H9 (cell line): Measurements from ENCODE around the gene IGFBP7. TPM values are rescaled to one million over a fixed set of nuclear protein-coding genes. Genes with fewer than 3 reads are reported as not detected.
"Not testable (repeated sequence)": the region's sequence is repeated elsewhere in the genome, so short reads cannot be mapped to it uniquely, and the experiment has no call there.

Experiments
- DNase-seq: peaks from one replicate; pipeline ENCODE4 v3.0.0-alpha.2; 2017
- H2AFZ ChIP-seq: one replicate; pipeline ENCODE4 v1.6.1; 2013; ENCODE audit warnings: mild to moderate bottlenecking, low read length, control low read depth, moderate library complexity
- H2AK5ac ChIP-seq: 2 replicates; pipeline ENCODE4 v1.6.1; 2013; ENCODE audit warnings: low read length, control low read depth, mixed read lengths; ENCODE audit not compliant: insufficient read length
- H2BK120ac ChIP-seq: one replicate; pipeline ENCODE4 v1.6.1; 2013; ENCODE audit warnings: low read depth, mild to moderate bottlenecking, low read length, control low read depth, inconsistent platforms; ENCODE audit not compliant: poor library complexity, severe bottlenecking
- H2BK12ac ChIP-seq: 2 replicates; pipeline ENCODE4 v1.6.1; 2013; ENCODE audit warnings: low read length, control low read depth, mixed read lengths, low read depth; ENCODE audit not compliant: insufficient read length
- H2BK15ac ChIP-seq: 2 replicates; pipeline ENCODE4 v1.6.1; 2013; ENCODE audit warnings: low read depth, low read length, control low read depth
- H2BK20ac ChIP-seq: one replicate; pipeline ENCODE4 v1.6.1; 2013; ENCODE audit warnings: low read depth, mild to moderate bottlenecking, low read length, control low read depth, inconsistent platforms; ENCODE audit not compliant: poor library complexity, severe bottlenecking
- H2BK5ac ChIP-seq: 2 replicates; pipeline ENCODE4 v1.6.1; 2013; ENCODE audit warnings: low read length, control low read depth, mixed read lengths; ENCODE audit not compliant: insufficient read length
- H3K14ac ChIP-seq: 2 replicates; pipeline ENCODE4 v1.6.1; 2013; ENCODE audit warnings: low read length, control low read depth; ENCODE audit not compliant: insufficient read depth
- H3K18ac ChIP-seq: 2 replicates; pipeline ENCODE4 v1.6.1; 2013; ENCODE audit warnings: low read depth, mild to moderate bottlenecking, mixed read lengths, low read length, control low read depth; ENCODE audit not compliant: insufficient read length
- H3K23ac ChIP-seq: 2 replicates; pipeline ENCODE4 v1.6.1; 2013; ENCODE audit warnings: low read length, control low read depth, mixed read lengths, low read depth; ENCODE audit not compliant: insufficient read length
- H3K23me2 ChIP-seq: 2 replicates; pipeline ENCODE4 v1.6.1; 2013; ENCODE audit warnings: low read depth, mild to moderate bottlenecking, mixed read lengths, low read length, control low read depth; ENCODE audit not compliant: insufficient read length, poor library complexity, severe bottlenecking
- H3K27ac ChIP-seq: 2 replicates; pipeline ENCODE4 v1.5.1; 2013; ENCODE audit warnings: low read length, control low read depth, mixed read lengths, low read depth; ENCODE audit not compliant: insufficient read length
- H3K27me3 ChIP-seq: 2 replicates; pipeline ENCODE4 v1.6.1; 2013; ENCODE audit warnings: low read length, control low read depth, inconsistent platforms; ENCODE audit not compliant: insufficient read depth
- H3K4ac ChIP-seq: 2 replicates; pipeline ENCODE4 v1.6.1; 2013; ENCODE audit warnings: low read depth, mild to moderate bottlenecking, control low read depth, inconsistent platforms, low read length, moderate library complexity
- H3K4me1 ChIP-seq: 2 replicates; pipeline ENCODE4 v1.6.1; 2013; ENCODE audit warnings: low read length, control low read depth, inconsistent platforms; ENCODE audit not compliant: insufficient read depth
- H3K4me2 ChIP-seq: 2 replicates; pipeline ENCODE4 v1.6.1; 2013; ENCODE audit warnings: low read length, control low read depth, mixed read lengths; ENCODE audit not compliant: insufficient read length, insufficient read depth
- H3K56ac ChIP-seq: 2 replicates; pipeline ENCODE4 v1.6.1; 2013; ENCODE audit warnings: low read depth, mild to moderate bottlenecking, mixed read lengths, low read length, control low read depth; ENCODE audit not compliant: insufficient read length
- H3K79me1 ChIP-seq: 2 replicates; pipeline ENCODE4 v1.6.1; 2013; ENCODE audit warnings: low read depth, mild to moderate bottlenecking, moderate library complexity, low read length, control low read depth, inconsistent platforms; ENCODE audit not compliant: insufficient read depth, poor library complexity, severe bottlenecking
- H3K79me2 ChIP-seq: 2 replicates; pipeline ENCODE4 v1.6.1; 2013; ENCODE audit warnings: low read length, control low read depth, inconsistent platforms; ENCODE audit not compliant: insufficient read depth
- H3K9ac ChIP-seq: 2 replicates; pipeline ENCODE4 v1.6.1; 2013; ENCODE audit warnings: low read length, control low read depth, mixed read lengths; ENCODE audit not compliant: insufficient read length; ENCODE audit errors: extremely low read depth
- H3K9me3 ChIP-seq: one replicate; pipeline ENCODE4 v1.6.1; 2013; ENCODE audit warnings: low read depth, low read length, inconsistent platforms; ENCODE audit not compliant: control insufficient read depth
- H3T11ph ChIP-seq: one replicate; pipeline ENCODE4 v1.6.1; 2013; ENCODE audit warnings: mild to moderate bottlenecking, low read length, control low read depth, inconsistent platforms
- H4K20me1 ChIP-seq: one replicate; pipeline ENCODE4 v1.6.1; 2013; ENCODE audit not compliant: control insufficient read depth, insufficient read length, insufficient read depth
- H4K5ac ChIP-seq: 2 replicates; pipeline ENCODE4 v1.6.1; 2013; ENCODE audit warnings: low read depth, mild to moderate bottlenecking, mixed read lengths, low read length, control low read depth; ENCODE audit not compliant: insufficient read length
- H4K8ac ChIP-seq: replicated peaks from 2 replicates; pipeline ENCODE4 v1.6.1; 2013; ENCODE audit warnings: low read length, control low read depth, mixed read lengths, low read depth; ENCODE audit not compliant: insufficient read length
- H4K91ac ChIP-seq: 2 replicates; pipeline ENCODE4 v1.6.1; 2013; ENCODE audit warnings: low read depth, mild to moderate bottlenecking, moderate library complexity, mixed read lengths, low read length, control low read depth; ENCODE audit not compliant: insufficient read length
- H3K27ac Mint-ChIP-seq, 3 experiments: 2 replicates in 2 of 3; 3 replicates in 1 of 3; pipeline ENCODE4 v1.8.0; 2020 to 2021; ENCODE audit warnings: mixed read lengths in 3 of 3, mild to moderate bottlenecking in 1 of 3, moderate library complexity in 1 of 3
- H3K27me3 Mint-ChIP-seq: 2 replicates; pipeline ENCODE4 v1.8.0; 2021; ENCODE audit warnings: low read depth, mild to moderate bottlenecking, moderate library complexity, mixed read lengths
- H3K36me3 Mint-ChIP-seq, 3 experiments: 2 replicates in 2 of 3; 3 replicates in 1 of 3; pipeline ENCODE4 v1.8.0; 2020 to 2021; ENCODE audit warnings: low read depth in 3 of 3, mixed read lengths in 3 of 3; ENCODE audit not compliant: insufficient read depth in 1 of 3
- H3K4me1 Mint-ChIP-seq, 2 experiments: 2 replicates each; pipeline ENCODE4 v1.8.0; 2020; ENCODE audit warnings: mixed read lengths in 2 of 2
- H3K4me3 Mint-ChIP-seq, 2 experiments: 2 replicates in 1 of 2; 3 replicates in 1 of 2; pipeline ENCODE4 v1.8.0; 2020 to 2021; ENCODE audit warnings: mild to moderate bottlenecking in 2 of 2, mixed read lengths in 2 of 2, moderate library complexity in 1 of 2
- H3K9me3 Mint-ChIP-seq, 2 experiments: 2 replicates in 1 of 2; 3 replicates in 1 of 2; pipeline ENCODE4 v1.8.0; 2020; ENCODE audit warnings: mild to moderate bottlenecking in 2 of 2, mixed read lengths in 2 of 2, moderate library complexity in 1 of 2
- WGBS: extraction: QIAGEN DNeasy Blood & Tissue Kit; methylation state at CpG from one replicate; pipeline ENCODE4 v1.1.7; 2013; ENCODE audit warnings: missing lambda C conversion rate, low lambda C conversion rate, mixed read lengths; ENCODE audit not compliant: insufficient read length; ENCODE audit errors: extremely low coverage; 5-methylcytosine and 5-hydroxymethylcytosine counted together
- total RNA-seq: library from RNA; stranded (reverse); gene quantifications from 2 replicates; pipeline ENCODE4 v1.2.1, GENCODE V29; 2021
- TF ChIP-seq, protein P1 (sequence below): fragments of 200-600 bp; sonication (generic); conservative IDR thresholded peaks from 3 replicates; pipeline ENCODE4 v1.8.0; 2021; ENCODE audit warnings: antibody characterized with exemption, mild to moderate bottlenecking

Gene IGFBP7
- total RNA-seq, 1 experiment from 2014 or later: 0.37 TPM

GRCh38 chr4:57061395-57061794 is 48.8 kb downstream of the IGFBP7 start:
- H3K27me3 Mint-ChIP-seq: peaks cover 2% of the 10 kb centered on the region; the same call in 1 of the 2 replicates
- H3K23ac ChIP-seq: no peak overlapping the region
- H2BK120ac ChIP-seq: no peak overlapping the region
- H3K4me1 Mint-ChIP-seq: peaks cover 2% of the 10 kb centered on the region in 2 experiments; a peak in 3 of 4 replicates
- no peak overlapping the region for H3T11ph ChIP-seq
- no peak overlapping the region for H2BK5ac ChIP-seq
- H3K9me3 Mint-ChIP-seq: no peaks in the 10 kb centered on the region
- H3K27ac ChIP-seq: no peak overlapping the region
- H2BK12ac ChIP-seq: no peak overlapping the region
- no peak overlapping the region for H3K4me3 Mint-ChIP-seq
- DNase-seq: no peak
- H3K56ac ChIP-seq: no peak overlapping the region
- H3K4me1 ChIP-seq: no peaks in the 10 kb centered on the region
- TF ChIP-seq, protein P1, sequence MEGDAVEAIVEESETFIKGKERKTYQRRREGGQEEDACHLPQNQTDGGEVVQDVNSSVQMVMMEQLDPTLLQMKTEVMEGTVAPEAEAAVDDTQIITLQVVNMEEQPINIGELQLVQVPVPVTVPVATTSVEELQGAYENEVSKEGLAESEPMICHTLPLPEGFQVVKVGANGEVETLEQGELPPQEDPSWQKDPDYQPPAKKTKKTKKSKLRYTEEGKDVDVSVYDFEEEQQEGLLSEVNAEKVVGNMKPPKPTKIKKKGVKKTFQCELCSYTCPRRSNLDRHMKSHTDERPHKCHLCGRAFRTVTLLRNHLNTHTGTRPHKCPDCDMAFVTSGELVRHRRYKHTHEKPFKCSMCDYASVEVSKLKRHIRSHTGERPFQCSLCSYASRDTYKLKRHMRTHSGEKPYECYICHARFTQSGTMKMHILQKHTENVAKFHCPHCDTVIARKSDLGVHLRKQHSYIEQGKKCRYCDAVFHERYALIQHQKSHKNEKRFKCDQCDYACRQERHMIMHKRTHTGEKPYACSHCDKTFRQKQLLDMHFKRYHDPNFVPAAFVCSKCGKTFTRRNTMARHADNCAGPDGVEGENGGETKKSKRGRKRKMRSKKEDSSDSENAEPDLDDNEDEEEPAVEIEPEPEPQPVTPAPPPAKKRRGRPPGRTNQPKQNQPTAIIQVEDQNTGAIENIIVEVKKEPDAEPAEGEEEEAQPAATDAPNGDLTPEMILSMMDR: no peak
- no peak overlapping the region for H3K14ac ChIP-seq
- no peak overlapping the region for H2BK20ac ChIP-seq
- H3K18ac ChIP-seq: no peak overlapping the region
- H3K9me3 ChIP-seq: no peaks in the 10 kb centered on the region
- H4K20me1 ChIP-seq: no peaks in the 10 kb centered on the region
- H3K79me2 ChIP-seq: no peaks in the 10 kb centered on the region
- no peak overlapping the region for H4K8ac ChIP-seq
- H2BK15ac ChIP-seq: no peak overlapping the region
- H3K36me3 Mint-ChIP-seq: no peaks in the 10 kb centered on the region
- no peak overlapping the region for H3K9ac ChIP-seq
- no peaks in the 10 kb centered on the region for H3K23me2 ChIP-seq
- H3K27ac Mint-ChIP-seq: no peak overlapping the region
- no peak overlapping the region for H3K4me2 ChIP-seq
- WGBS: no CpG with 5 or more reads among the region's 5 CpGs
- H3K79me1 ChIP-seq: no peaks in the 10 kb centered on the region
- H3K27me3 ChIP-seq: no peaks in the 10 kb centered on the region
- no peak overlapping the region for H2AFZ ChIP-seq
- no peak overlapping the region for H4K5ac ChIP-seq
- no peak overlapping the region for H4K91ac ChIP-seq
- no peak overlapping the region for H3K4ac ChIP-seq
- no peak overlapping the region for H2AK5ac ChIP-seq

DNA sequence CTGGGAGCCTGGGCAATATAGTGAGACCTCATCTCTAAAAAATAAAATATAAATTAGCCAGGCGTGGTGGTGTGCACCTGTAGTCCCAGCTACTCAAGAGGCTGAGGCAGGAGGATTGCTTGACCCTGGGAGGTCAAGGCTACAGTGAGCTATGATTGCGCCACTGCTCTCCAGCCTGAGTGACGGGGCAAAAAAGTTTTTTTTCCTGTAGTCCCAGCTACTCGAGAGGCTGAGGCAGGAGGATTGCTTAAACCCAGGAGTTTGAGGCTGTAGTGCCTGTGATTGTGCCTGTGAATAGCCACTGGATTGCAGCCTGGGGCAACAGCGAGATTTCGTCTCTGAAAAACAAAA is 49.5 kb downstream of the IGFBP7 start:
- not testable (repeated sequence) for H2BK20ac ChIP-seq, H2BK12ac ChIP-seq, H3K79me2 ChIP-seq, H2AK5ac ChIP-seq, H3K23ac ChIP-seq, H3K4me1 Mint-ChIP-seq, H3K4ac ChIP-seq, H3K27ac Mint-ChIP-seq, H3K36me3 Mint-ChIP-seq, H3K27ac ChIP-seq, H2AFZ ChIP-seq, H3K9me3 ChIP-seq, H3T11ph ChIP-seq, H3K9ac ChIP-seq, H3K9me3 Mint-ChIP-seq, H3K4me2 ChIP-seq, H3K4me3 Mint-ChIP-seq, H4K8ac ChIP-seq, H3K23me2 ChIP-seq, H2BK5ac ChIP-seq, H3K79me1 ChIP-seq, DNase-seq, H2BK15ac ChIP-seq, H3K18ac ChIP-seq, H2BK120ac ChIP-seq, H3K4me1 ChIP-seq, H4K20me1 ChIP-seq, H3K56ac ChIP-seq, H4K5ac ChIP-seq, H3K14ac ChIP-seq, H3K27me3 Mint-ChIP-seq, H4K91ac ChIP-seq, H3K27me3 ChIP-seq
- WGBS: no CpG with 5 or more reads among the region's 6 CpGs
